HG03159 (cell line): ENCODE results near the gene TAS1R3.

Experiments
- ATAC-seq: cut with Tn5 transposase; IDR thresholded peaks from one replicate; pipeline ENCODE4 v1.9.1; 2021; ENCODE audit warnings: mild to moderate bottlenecking, moderate library complexity; ENCODE audit not compliant: unreplicated experiment

Gene TAS1R3

DNA sequence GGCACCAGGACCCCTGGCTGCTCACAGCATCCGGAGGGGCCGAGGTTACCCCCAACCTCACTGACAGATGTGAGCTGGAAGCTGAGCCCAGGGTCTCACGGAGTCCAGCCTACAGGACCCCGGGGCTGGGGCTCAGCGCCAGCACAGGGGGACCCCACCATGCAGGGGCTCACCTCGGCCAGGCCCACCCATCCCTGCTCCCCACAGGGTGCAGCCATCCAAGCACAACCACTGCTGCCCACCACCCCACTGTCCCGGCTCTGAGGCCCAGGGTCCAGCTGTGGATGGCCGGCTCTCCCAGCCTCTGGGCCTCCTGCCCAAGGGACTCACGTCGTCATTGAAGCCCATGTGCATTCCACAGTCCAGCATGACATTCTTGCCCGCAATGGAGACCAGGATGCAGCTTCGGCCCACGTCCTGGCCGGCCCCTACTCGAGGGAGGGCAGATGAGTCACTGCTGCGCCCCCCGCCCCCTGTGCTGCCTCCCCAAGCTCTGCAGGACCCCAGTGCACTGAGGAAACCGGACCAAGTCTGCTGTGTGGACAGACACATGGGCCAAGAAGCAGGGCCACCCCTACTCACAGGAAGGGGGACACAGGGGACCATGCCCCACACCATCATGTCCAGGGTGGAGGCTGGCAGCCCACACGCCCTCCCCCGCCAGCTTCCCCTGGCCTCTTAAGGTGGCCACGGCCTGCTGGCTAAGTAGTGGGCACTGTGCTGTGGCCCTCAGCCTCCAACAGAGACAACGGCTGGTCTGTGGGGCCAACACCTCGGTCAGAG, 10.2 kb upstream of the TAS1R3 start:
- ATAC-seq = no peak

DNA sequence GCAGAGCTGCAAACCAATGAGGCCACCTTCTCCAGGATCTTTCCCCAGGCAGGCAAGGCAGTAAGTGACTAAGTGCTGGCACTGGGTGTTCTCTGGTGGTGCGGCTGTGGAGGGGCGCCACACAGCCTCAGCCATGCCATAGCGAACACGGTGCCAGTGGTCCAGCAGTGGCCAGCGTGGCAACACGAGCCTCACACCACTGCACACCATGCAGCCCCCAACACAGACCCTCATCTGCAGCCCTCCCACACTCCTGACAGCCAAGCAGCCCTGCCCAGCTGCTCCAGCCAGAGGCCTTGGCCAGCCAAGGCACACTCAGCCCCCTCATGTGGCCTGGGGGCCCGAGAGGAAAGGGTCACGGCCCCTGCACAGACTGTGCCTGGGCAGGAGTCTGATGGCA, 9.6 kb upstream of the TAS1R3 start:
- no peak for ATAC-seq

DNA sequence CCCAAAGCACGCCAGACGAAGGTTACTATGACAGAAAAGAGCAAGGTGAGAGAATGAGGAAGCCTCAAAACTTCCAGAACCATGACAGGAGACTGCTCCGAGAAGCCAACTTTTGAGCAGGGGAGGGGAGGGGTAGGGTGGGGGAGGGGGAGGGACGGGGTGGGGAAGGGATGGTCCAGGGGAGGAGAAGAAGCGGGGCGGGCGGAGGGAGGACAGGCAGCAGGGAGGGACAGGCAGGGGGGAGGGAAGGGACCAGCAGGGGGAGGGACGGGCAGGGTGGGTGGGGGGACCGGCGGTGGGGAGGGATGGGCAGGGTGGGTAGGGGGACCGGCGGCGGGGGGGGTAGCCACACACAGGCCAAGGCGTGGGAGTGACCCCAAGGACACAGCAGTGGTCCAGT, 8.7 kb upstream of the TAS1R3 start:
- ATAC-seq = no peak

DNA sequence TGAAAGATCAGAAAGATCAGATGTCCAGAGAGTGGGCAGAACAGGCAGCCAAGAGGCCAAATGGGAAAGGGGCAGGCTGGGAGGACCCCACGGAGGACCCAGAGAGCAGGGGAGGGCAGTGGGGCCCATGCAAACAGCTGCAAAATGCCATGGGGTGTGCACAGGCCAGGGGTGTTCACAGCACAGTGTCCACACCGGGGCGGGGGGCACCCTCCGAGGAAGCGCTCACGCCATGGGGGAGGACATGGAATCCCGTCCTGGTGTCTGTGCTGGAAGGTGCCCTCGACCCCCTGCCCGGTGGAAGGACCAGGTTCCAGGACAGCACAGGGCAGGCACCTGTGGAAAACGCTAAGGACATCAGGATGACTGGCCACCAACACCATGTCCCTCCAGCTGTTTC, 8.1 kb upstream of the TAS1R3 start:
- no peak for ATAC-seq

DNA sequence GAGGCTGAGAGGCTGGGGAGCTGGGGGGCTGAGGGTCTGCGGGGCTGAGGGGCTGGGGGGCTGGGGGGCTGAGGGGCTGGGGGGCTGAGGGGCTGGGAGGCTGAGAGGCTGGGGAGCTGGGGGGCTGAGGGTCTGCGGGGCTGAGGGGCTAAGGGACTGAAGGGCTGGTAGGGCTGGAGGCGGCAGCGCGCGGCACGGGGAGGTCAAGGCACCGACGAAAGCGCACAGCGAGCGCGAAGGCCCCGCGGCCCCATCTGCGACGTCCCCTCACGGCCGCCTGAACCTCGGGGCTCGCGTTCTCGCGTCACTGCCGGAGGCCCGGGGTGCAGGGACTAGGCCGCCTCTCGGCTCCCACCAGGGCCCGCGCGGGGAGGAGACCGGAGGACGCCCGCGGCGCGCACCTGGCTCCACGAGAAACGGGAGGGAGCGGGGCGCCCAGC, 7.0 kb upstream of the TAS1R3 start:
- ATAC-seq = peak; percentile 44

DNA sequence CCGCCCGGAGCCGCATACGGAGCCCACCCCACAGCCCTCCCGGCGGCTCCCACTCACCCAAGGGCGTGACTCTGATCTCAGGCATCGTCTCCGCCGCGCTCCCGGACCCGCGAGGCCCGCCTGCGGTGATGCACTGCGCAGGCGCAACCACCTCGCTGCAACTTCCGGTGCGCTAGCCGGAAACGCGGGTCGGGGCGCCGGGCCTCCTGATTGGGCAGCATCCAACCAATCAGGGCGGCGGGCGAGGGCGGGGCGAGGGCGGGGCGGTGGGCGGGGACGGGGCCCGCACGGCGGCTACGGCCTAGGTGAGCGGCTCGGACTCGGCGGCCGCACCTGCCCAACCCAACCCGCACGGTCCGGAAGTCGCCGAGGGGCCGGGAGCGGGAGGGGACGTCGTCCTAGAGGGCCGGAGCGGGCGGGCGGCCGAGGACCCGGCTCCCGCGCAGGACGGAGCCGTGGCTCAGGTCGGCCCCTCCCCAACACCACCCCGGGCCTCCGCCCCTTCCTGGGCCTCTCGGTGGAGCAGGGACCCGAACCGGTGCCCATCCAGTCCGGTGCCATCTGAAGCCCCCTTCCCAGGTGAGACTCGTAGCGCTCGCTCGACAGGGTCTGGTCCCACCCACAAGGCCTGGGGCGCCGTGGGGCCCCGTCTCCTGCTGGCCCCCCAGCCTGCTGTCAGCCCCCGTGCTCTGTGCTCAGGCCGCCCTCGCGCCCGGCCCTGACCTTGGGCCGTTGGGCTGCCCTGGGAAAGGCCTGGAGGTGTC, 6.4 kb upstream of the TAS1R3 start, which contains the start of the genes CPTP and INTS11:
TSS of gene CPTP (plus strand) at position 279 of the 764 bp plus-strand sequence. CDS start 2,109 bp downstream, outside the sequence.
TSS of gene INTS11 (minus strand) at position 137 of the 764 bp plus-strand sequence. CDS start at position 85, 52 bp downstream.
- peak; percentile 70 for ATAC-seq

DNA sequence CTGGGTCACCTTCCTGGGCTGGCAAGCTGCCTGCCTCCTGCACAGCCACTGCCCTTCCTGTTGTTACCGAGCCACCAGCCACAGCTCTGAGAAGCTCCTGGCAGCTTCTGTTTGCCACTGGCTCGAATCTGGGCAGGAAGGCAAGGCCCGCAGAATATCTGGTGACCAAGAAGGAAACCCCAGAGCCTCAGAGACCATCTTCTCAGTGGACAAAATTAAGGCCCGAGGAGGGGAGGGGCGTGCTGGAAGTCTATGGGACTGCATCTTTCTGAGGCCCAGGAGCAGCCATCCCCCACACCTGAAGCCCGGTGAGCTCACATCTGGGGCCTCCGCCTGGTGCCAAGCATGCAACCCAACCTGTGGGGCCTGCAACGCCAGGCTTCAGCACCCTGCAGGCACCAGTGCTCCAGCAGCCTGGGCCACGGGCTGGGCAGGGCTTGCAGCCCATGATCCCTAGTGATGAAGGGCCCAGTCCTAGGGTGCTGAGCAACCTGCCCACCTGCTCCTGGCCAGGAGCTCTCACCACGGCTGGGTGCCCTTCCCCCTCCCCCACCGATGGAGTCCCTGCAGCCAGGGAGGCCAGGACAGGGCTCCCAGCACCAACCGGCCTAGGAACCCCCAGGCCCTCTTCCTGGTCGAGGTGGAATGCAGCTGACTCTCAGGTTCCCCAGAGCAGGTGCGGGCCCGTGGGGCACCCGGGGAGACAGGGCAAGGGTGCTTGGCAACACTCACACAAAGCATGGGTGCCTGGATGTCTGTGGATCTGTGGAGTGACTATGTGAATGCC, 5.6 kb upstream of the TAS1R3 start:
- ATAC-seq = no peak

DNA sequence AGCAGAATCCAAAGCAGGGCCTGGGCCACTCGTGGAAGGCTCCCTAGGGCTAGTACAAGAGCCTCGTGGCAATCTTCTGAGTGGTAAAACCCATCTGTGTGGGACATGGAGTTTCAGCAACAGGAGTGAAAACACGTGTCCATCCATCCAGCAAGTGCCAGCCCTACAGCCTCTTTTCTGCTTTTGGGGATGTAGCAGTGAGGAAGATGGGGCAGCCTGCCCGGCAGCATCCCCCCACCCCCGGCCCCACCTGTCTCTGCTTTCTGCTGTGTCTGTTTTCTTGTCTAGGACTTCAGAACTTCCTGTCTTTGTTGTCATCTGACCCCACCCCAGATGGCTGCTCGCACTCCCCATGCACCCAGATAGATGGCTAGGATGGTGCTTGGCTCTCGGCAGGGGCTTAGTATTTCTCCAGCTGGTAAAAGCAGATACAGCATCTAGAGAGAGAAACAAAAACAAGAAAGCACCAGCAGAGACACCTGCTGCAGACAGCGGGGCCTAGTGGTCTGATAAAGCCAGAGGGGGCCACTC, 4.9 kb upstream of the TAS1R3 start:
- ATAC-seq = no peak

DNA sequence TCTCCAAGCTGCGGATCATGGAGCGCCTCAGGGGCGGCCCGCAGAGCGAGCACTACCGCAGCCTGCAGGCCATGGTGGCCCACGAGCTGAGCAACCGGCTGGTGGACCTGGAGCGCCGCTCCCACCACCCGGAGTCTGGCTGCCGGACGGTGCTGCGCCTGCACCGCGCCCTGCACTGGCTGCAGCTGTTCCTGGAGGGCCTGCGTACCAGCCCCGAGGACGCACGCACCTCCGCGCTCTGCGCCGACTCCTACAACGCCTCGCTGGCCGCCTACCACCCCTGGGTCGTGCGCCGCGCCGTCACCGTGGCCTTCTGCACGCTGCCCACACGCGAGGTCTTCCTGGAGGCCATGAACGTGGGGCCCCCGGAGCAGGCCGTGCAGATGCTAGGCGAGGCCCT, 3.8 kb upstream of the TAS1R3 start:
- ATAC-seq = no peak

DNA sequence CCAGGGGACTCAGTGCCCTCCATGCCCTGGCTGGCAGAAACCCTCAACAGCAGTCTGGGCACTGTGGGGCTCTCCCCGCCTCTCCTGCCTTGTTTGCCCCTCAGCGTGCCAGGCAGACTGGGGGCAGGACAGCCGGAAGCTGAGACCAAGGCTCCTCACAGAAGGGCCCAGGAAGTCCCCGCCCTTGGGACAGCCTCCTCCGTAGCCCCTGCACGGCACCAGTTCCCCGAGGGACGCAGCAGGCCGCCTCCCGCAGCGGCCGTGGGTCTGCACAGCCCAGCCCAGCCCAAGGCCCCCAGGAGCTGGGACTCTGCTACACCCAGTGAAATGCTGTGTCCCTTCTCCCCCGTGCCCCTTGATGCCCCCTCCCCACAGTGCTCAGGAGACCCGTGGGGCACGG, 2.8 kb upstream of the TAS1R3 start:
- no peak for ATAC-seq

DNA sequence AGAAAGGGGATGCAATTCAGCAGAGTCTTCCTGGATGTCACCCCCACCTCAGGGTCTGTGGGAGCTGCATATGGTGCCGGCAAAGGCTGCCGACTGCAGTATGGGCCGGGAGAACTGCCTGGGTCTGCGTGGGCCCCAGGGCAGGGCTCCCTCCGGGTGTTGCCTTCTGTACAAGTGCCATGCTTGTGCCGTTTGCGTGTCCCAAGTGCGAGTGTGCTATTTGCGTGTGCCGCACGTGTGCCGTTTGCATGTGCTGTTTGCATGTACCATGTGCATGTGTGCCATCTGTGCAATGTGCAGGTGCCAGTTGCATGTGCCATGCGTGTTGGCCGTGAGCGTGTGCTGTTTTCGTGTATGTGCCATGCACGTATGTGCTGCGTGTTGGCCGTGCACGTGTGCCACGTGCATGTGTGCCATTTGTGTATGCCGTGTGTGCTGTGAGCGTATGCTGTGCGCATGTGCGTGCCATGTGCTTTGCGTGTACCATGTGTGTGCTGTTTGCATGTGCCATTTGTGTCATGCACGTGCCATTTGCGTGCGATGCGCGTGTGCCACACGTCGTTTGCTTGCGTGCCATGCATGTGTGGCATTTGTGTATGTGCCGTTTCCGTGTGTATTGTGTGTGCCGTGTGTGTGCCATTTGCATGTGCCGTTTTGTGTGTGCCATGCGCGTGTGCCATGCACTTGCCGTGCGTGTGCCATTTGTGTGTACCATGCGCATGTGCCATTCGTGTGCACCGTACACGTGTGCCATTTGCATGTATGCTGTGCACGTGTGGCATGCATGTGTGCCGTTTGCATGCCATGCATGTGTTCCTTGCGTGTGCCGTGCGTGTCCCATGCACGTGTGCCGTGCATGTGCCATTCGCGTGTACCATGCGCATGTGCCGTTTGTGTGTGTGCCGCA, 1.5 kb upstream of the TAS1R3 start:
- no peak for ATAC-seq

DNA sequence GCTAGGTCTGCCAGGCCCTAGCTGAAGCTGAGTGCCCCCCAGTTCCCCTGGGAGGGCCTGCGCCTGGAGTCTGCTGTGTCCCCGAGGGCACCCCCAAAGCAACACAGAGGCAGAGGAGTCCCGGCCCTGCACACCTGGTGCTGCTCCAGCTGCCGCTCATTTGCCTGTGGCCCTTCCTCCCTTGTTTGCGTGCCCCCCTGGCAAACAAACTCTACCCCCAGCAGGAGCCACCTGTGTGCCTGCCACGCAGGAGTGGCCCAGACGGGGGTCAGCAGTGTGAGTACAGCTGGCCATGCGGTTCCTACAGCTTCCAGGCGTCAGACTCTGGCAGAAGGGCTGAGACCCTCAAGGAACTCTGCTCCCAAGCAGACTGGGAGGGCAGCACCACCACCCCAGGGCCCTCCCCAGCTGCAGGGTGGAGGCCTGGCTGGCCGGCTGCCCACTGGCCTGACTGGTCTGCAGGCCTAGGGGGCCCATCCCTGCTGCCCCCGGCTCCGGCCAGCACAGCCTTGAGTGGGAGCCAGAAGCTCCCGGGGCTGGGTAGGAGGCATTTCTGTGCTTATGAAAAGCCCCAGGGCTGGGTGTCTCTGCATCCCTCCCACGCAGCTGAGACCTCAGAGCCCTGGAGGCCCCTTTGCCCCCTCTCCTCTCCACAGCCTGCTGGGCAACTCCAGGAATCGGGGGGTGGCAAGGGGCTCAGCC, 563 bp upstream of the TAS1R3 start:
- no peak for ATAC-seq

DNA sequence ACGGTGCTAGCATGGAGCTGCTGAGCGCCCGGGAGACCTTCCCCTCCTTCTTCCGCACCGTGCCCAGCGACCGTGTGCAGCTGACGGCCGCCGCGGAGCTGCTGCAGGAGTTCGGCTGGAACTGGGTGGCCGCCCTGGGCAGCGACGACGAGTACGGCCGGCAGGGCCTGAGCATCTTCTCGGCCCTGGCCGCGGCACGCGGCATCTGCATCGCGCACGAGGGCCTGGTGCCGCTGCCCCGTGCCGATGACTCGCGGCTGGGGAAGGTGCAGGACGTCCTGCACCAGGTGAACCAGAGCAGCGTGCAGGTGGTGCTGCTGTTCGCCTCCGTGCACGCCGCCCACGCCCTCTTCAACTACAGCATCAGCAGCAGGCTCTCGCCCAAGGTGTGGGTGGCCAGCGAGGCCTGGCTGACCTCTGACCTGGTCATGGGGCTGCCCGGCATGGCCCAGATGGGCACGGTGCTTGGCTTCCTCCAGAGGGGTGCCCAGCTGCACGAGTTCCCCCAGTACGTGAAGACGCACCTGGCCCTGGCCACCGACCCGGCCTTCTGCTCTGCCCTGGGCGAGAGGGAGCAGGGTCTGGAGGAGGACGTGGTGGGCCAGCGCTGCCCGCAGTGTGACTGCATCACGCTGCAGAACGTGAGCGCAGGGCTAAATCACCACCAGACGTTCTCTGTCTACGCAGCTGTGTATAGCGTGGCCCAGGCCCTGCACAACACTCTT, 1.1 kb downstream of the TAS1R3 start:
- ATAC-seq = no peak

DNA sequence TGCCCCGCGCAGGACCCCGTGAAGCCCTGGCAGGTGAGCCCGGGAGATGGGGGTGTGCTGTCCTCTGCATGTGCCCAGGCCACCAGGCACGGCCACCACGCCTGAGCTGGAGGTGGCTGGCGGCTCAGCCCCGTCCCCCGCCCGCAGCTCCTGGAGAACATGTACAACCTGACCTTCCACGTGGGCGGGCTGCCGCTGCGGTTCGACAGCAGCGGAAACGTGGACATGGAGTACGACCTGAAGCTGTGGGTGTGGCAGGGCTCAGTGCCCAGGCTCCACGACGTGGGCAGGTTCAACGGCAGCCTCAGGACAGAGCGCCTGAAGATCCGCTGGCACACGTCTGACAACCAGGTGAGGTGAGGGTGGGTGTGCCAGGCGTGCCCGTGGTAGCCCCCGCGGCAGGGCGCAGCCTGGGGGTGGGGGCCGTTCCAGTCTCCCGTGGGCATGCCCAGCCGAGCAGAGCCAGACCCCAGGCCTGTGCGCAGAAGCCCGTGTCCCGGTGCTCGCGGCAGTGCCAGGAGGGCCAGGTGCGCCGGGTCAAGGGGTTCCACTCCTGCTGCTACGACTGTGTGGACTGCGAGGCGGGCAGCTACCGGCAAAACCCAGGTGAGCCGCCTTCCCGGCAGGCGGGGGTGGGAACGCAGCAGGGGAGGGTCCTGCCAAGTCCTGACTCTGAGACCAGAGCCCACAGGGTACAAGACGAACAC, 1.8 kb downstream of the TAS1R3 start:
- no peak for ATAC-seq

DNA sequence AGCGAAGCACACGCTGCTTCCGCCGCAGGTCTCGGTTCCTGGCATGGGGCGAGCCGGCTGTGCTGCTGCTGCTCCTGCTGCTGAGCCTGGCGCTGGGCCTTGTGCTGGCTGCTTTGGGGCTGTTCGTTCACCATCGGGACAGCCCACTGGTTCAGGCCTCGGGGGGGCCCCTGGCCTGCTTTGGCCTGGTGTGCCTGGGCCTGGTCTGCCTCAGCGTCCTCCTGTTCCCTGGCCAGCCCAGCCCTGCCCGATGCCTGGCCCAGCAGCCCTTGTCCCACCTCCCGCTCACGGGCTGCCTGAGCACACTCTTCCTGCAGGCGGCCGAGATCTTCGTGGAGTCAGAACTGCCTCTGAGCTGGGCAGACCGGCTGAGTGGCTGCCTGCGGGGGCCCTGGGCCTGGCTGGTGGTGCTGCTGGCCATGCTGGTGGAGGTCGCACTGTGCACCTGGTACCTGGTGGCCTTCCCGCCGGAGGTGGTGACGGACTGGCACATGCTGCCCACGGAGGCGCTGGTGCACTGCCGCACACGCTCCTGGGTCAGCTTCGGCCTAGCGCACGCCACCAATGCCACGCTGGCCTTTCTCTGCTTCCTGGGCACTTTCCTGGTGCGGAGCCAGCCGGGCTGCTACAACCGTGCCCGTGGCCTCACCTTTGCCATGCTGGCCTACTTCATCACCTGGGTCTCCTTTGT, 2.6 kb downstream of the TAS1R3 start:
- ATAC-seq = no peak

DNA sequence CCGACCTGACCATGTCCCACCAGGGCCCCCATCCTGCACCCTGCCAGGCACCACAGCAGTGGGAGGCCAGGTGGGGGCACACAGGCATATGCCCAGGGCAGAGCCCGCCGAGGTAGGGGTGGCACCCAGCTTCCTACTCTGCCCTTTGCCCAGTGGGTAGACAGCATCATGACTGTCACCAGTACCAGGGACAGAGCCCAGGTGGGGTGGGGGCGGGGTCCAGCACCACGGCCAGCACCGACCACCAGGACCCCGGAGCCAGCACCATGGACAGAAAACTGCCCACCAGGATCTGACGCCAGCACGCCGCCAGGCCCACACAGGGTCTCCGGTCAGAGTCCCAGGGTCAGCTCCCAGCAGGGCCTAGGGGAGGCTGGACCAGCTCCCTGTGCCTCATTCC, 3.8 kb downstream of the TAS1R3 start:
- no peak for ATAC-seq

DNA sequence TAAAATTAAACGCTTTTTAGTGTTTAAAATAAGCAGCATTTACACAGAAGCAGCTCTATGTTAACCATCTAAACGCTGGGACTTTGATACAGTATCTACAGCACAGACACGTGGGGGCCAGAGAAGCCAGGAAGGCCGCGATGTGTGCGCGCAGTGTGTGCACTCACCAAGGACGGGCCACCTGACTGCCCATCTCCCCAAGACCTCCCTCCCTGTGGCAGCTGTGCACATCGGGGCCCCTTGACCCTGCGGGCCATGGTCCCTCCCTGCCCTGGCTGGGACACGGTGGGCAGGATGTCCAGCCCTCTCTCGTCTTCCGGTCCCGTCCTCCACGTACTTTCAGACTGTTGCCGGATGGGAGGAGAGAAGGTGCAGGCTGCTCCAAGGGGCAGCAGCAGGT, 4.2 kb downstream of the TAS1R3 start:
- no peak for ATAC-seq
